HCT116 (cell line): ENCODE measurements around the gene PKDCC.

Experiments used
- EZH2 ChIP-seq: fragments of 200-600 bp; sonication (generic); IDR thresholded peaks from 2 replicates; pipeline ENCODE4 v1.6.1; 2017; ENCODE audit warnings: antibody characterized with exemption, mixed run types
- POLR2A ChIP-seq: IDR thresholded peaks from 2 replicates; pipeline ENCODE4 v1.7.0; 2011; ENCODE audit warnings: borderline replicate concordance; ENCODE audit not compliant: insufficient read depth, insufficient read length; ENCODE audit errors: extremely low read depth
- SIN3A ChIP-seq: IDR thresholded peaks from 2 replicates; pipeline ENCODE4 v1.6.1; 2012; ENCODE audit warnings: low read depth
- ZNF274 ChIP-seq: fragments of 200-500 bp; sonication (Bioruptor generic); IDR thresholded peaks from 2 replicates; pipeline ENCODE4 v1.6.1; 2014; ENCODE audit warnings: mild to moderate bottlenecking, low read depth, low read length, inconsistent platforms
- TF ChIP-seq, protein P1 (sequence below), 3 experiments: fragments of 200-600 bp in 1 of 3; sonication (generic) in 1 of 3; IDR thresholded peaks in 2 of 3; conservative IDR thresholded peaks in 1 of 3; 2 replicates each; pipeline ENCODE4 v1.5.1; 2012 to 2017; ENCODE audit warnings: low read depth in 2 of 3, low read length in 2 of 3, antibody characterized with exemption in 1 of 3, borderline replicate concordance in 1 of 3, control low read depth in 1 of 3, mild to moderate bottlenecking in 1 of 3, mixed read lengths in 1 of 3, mixed run types in 1 of 3, moderate library complexity in 1 of 3; ENCODE audit not compliant: insufficient read depth in 1 of 3

DNA sequence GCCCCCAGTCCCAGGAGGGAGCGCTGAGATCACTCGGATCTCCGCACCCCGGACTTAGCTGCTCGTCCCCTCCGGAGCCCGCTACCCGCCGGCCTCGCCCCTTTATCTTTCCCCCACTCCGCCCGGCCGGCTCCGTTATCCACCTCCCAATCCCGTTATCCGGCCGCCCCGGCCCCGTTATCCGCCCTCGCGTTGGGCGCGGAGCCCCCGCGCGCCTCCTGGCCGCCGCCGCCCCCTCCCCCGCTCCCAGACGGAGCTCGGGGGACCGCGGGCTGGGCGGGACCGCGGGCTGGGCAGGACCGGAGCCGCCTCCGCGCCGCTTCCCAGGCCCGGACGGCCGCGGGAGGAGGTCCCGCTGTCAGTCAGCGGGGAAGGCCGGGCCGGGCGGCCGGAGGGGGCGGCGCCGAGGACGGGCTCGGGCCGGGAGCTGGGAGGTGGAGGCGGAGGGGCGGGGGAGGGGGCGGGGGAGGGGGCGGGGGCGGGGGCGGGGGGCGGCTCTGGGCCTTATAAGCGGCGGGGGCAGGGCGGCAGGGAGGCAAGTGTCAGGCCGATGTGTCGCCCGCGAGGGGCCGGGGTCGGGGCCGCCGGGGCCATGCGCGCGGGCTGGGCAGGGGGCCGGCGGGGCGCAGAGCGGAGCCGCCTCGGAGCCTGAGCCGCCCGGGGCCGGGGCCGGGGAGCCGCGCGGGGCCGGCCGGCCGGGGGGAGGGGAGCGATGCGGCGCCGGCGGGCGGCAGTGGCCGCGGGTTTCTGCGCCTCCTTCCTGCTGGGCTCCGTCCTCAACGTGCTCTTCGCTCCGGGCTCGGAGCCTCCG, at the start of gene PKDCC:
- TF ChIP-seq POLR2A (no peak), ZNF274 (no peak), EZH2 (no peak), SIN3A (no peak)
- TF ChIP-seq, protein P1, sequence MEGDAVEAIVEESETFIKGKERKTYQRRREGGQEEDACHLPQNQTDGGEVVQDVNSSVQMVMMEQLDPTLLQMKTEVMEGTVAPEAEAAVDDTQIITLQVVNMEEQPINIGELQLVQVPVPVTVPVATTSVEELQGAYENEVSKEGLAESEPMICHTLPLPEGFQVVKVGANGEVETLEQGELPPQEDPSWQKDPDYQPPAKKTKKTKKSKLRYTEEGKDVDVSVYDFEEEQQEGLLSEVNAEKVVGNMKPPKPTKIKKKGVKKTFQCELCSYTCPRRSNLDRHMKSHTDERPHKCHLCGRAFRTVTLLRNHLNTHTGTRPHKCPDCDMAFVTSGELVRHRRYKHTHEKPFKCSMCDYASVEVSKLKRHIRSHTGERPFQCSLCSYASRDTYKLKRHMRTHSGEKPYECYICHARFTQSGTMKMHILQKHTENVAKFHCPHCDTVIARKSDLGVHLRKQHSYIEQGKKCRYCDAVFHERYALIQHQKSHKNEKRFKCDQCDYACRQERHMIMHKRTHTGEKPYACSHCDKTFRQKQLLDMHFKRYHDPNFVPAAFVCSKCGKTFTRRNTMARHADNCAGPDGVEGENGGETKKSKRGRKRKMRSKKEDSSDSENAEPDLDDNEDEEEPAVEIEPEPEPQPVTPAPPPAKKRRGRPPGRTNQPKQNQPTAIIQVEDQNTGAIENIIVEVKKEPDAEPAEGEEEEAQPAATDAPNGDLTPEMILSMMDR (IDR thresholded peaks at IDR 0.05 in 2 of 3, conservative IDR thresholded peaks at IDR 0.05 in 1 of 3; ENCODE audit: borderline replicate concordance in 1 of 3, insufficient read depth in 1 of 3, low read depth in 2 of 3, low read length in 2 of 3): no peak
